ENCODE data around the gene RUNX1.

GRCh38 chr21:34965200-34966174 is 83.6 kb downstream of the RUNX1 start:
- TF ChIP-seq ESRRG (CRISPR knock-in tag; IDR thresholded peaks at IDR 0.05) (no peak), BACH2 (CRISPR knock-in tag; IDR thresholded peaks at IDR 0.05; ENCODE audit: borderline replicate concordance) (no peak), RARB (CRISPR knock-in tag; IDR thresholded peaks at IDR 0.05) (no peak), TSHZ2 (CRISPR knock-in tag; IDR thresholded peaks at IDR 0.05) (no peak), CREB5 (CRISPR knock-in tag; IDR thresholded peaks at IDR 0.05; ENCODE audit: low read depth) (no peak), ZNF70 (CRISPR knock-in tag; IDR thresholded peaks at IDR 0.05) (no peak), PPARA (CRISPR knock-in tag; IDR thresholded peaks at IDR 0.05; ENCODE audit: borderline replicate concordance) (no peak)

Measured in SK-N-SH treated with all-trans-retinoic acid at 6 μM for 48 hours (cell line).